ENCODE measurements around the gene CIC. TPM values are rescaled to one million over a fixed set of nuclear protein-coding genes. Genes with fewer than 3 reads are reported as not detected.

CIC gene
- total RNA-seq, 4 donors from 2014 or later, result 40.5 to 72.8 (median 67.2) TPM

- no peaks in the 10 kb centered on the region for H3K9me3 ChIP-seq
- no peak overlapping the region for H3K4me3 ChIP-seq
- no peaks in the 10 kb centered on the region for H3K27me3 ChIP-seq
- H3K4me1 ChIP-seq, result peaks cover 5 to 56% (median 18%) of the 10 kb centered on the region in 4 donors
- peaks cover 0 to 27% (median 0%) of the 10 kb centered on the region in 3 donors for H3K36me3 ChIP-seq
- H3K27ac ChIP-seq, result no peak overlapping the region
- TF ChIP-seq CTCF (IDR thresholded peaks at IDR 0.05) (no peak), POLR2A (IDR thresholded peaks at IDR 0.05) (no peak)
- DNase-seq, result no peak
Measured at GRCh38 chr19:42248270-42249148, 20.5 kb upstream of the CIC start.

GRCh38 chr19:42249149-42249750 lies 19.8 kb upstream of the CIC start:
- Histone ChIP-seq H3K9me3 (no peaks in the 10 kb centered on the region), H3K27ac (no peak overlapping the region), H3K36me3 (peaks cover 0 to 27% (median 0%) of the 10 kb centered on the region in 3 donors), H3K4me3 (no peak overlapping the region), H3K4me1 (peaks cover 5 to 49% (median 13%) of the 10 kb centered on the region in 4 donors), H3K27me3 (no peaks in the 10 kb centered on the region)
- DNase-seq, result no peak
- TF ChIP-seq POLR2A (IDR thresholded peaks at IDR 0.05) (no peak), CTCF (IDR thresholded peaks at IDR 0.05) (no peak)

- DNase-seq, result no peak
- H3K27ac ChIP-seq, result peak overlapping the region in 2 of 4 donors; percentile 41 to 100
- no peaks in the 10 kb centered on the region for H3K27me3 ChIP-seq
- TF ChIP-seq POLR2A (IDR thresholded peaks at IDR 0.05) (no peak), CTCF (IDR thresholded peaks at IDR 0.05) (no peak)
- peaks cover 5 to 49% (median 13%) of the 10 kb centered on the region in 4 donors for H3K4me1 ChIP-seq
- H3K4me3 ChIP-seq, result no peak overlapping the region
- H3K36me3 ChIP-seq, result peaks cover 0 to 27% (median 0%) of the 10 kb centered on the region in 3 donors
- no peaks in the 10 kb centered on the region for H3K9me3 ChIP-seq
Measured at GRCh38 chr19:42249769-42250168, 19.3 kb upstream of the CIC start.

- TF ChIP-seq POLR2A (IDR thresholded peaks at IDR 0.05), result no peak
- no peak for TF ChIP-seq CTCF (IDR thresholded peaks at IDR 0.05)
Measured at GRCh38 chr19:42250183-42250665, 18.8 kb upstream of the CIC start.

GRCh38 chr19:42250666-42251531 lies 18.2 kb upstream of the CIC start:
- Histone ChIP-seq H3K27ac (peak overlapping the region; percentile 41 to 100 (median 82)), H3K4me3 (peak overlapping the region in 1 of 4 donors; percentile 79)
- DNase-seq, result no peak

More at GRCh38 chr19:42250183-42250665, 18.8 kb upstream of the CIC start:
- Histone ChIP-seq H3K27me3 (no peaks in the 10 kb centered on the region), H3K36me3 (peaks cover 0 to 27% (median 0%) of the 10 kb centered on the region in 3 donors), H3K4me3 (peak overlapping the region in 1 of 4 donors; percentile 79), H3K9me3 (no peaks in the 10 kb centered on the region), H3K4me1 (peaks cover 5 to 44% (median 13%) of the 10 kb centered on the region in 4 donors), H3K27ac (peak overlapping the region; percentile 41 to 100 (median 82))
- no peak for DNase-seq

More at GRCh38 chr19:42250666-42251531, 18.2 kb upstream of the CIC start:
- TF ChIP-seq POLR2A (IDR thresholded peaks at IDR 0.05) (no peak), CTCF (IDR thresholded peaks at IDR 0.05) (no peak)
- peaks cover 0 to 27% (median 0%) of the 10 kb centered on the region in 3 donors for H3K36me3 ChIP-seq
- H3K27me3 ChIP-seq, result no peaks in the 10 kb centered on the region
- H3K9me3 ChIP-seq, result no peaks in the 10 kb centered on the region
- H3K4me1 ChIP-seq, result peaks cover 5 to 47% (median 16%) of the 10 kb centered on the region in 4 donors
